Natural killer cell (primary cell): ENCODE data around the gene CGRRF1. TPM values are rescaled to one million over a fixed set of nuclear protein-coding genes. Genes with fewer than 3 reads are reported as not detected.

Experiments
- ATAC-seq, 3 donors: fragments of 150-1000 bp in 2 of 3; fragments of 200-7000 bp in 1 of 3; cut with Tn5 transposase; 1 replicate in 1 of 3; 2 replicates in 2 of 3; pipeline ENCODE4 v1.10.0; 2021; ENCODE audit warnings: mild to moderate bottlenecking in 2 of 3, moderate library complexity in 2 of 3
- DNase-seq, 2 donors: peaks; one replicate each; pipeline versions ENCODE4 v3.0.0 to v3.0.0-alpha.2; 2013 to 2021; ENCODE audit warnings: mixed read lengths in 1 of 2
- H3K27ac ChIP-seq: one replicate; pipeline ENCODE4 v1.5.1; 2013; ENCODE audit warnings: mild to moderate bottlenecking, low read length
- H3K27me3 ChIP-seq: one replicate; pipeline ENCODE4 v1.6.1; 2013; ENCODE audit warnings: low read length; ENCODE audit not compliant: control insufficient read depth, insufficient read depth
- H3K36me3 ChIP-seq: one replicate; pipeline ENCODE4 v1.6.1; 2013; ENCODE audit warnings: low read length; ENCODE audit not compliant: control insufficient read depth, insufficient read depth
- H3K4me1 ChIP-seq: one replicate; pipeline ENCODE4 v1.6.1; 2013; ENCODE audit warnings: low read length; ENCODE audit not compliant: control insufficient read depth, insufficient read depth
- H3K4me3 ChIP-seq: one replicate; pipeline ENCODE4 v1.5.1; 2013; ENCODE audit warnings: low read length
- H3K9me3 ChIP-seq: one replicate; pipeline ENCODE4 v1.6.1; 2013; ENCODE audit warnings: low read length; ENCODE audit not compliant: control insufficient read depth, insufficient read depth
- H3K27ac Mint-ChIP-seq, 2 donors: one replicate each; pipeline ENCODE4 v1.8.0; 2022; ENCODE audit warnings: mild to moderate bottlenecking in 2 of 2, mixed read lengths in 2 of 2, moderate library complexity in 1 of 2
- H3K27me3 Mint-ChIP-seq, 2 donors: one replicate each; pipeline ENCODE4 v1.8.0; 2022; ENCODE audit warnings: low read depth in 2 of 2, mixed read lengths in 2 of 2
- H3K36me3 Mint-ChIP-seq: one replicate; pipeline ENCODE4 v1.8.0; 2022; ENCODE audit warnings: mixed read lengths
- H3K4me1 Mint-ChIP-seq, 2 donors: one replicate each; pipeline ENCODE4 v1.8.0; 2022; ENCODE audit warnings: mixed read lengths in 2 of 2
- H3K4me3 Mint-ChIP-seq: one replicate; pipeline ENCODE4 v1.8.0; 2022; ENCODE audit warnings: mild to moderate bottlenecking, moderate library complexity, mixed read lengths
- H3K9me3 Mint-ChIP-seq, 2 donors: one replicate each; pipeline ENCODE4 v1.8.0; 2022; ENCODE audit warnings: mixed read lengths in 2 of 2
- CTCF ChIP-seq: fragments of 200-600 bp; IDR thresholded peaks from one replicate; pipeline ENCODE4 v1.8.0; 2022; ENCODE audit warnings: antibody characterized with exemption
- WGBS: methylation state at CpG from one replicate; pipeline ENCODE4 v1.1.7; 2013; ENCODE audit warnings: missing lambda C conversion rate; ENCODE audit not compliant: insufficient coverage; 5-methylcytosine and 5-hydroxymethylcytosine counted together
- intact Hi-C: fragments of 100-400 bp; cut with micrococcal nuclease; formaldehyde crosslinking; loops from one replicate; pipeline ENCODE4 v1.14.2; 2022
- total RNA-seq, 4 donors: library from RNA; stranded (reverse); fragments of 120-200 nt in 1 of 4; gene quantifications; one replicate each; pipeline versions ENCODE4 v1.2.3 to v1.2.4, GENCODE V29; 2013 to 2022

Gene CGRRF1
- total RNA-seq, 3 donors from 2014 or later (not counting 1 experiment from before 2014, with no cell fraction given), result 25.4 to 30.1 (median 26.7) TPM

- intact Hi-C loops, result no loop called here
- H3K4me3 Mint-ChIP-seq, result no peak overlapping the region
- no peak overlapping the region for H3K4me3 ChIP-seq
- H3K27me3 ChIP-seq, result no peaks in the 10 kb centered on the region
- H3K36me3 ChIP-seq, result no peaks in the 10 kb centered on the region
- no peaks in the 10 kb centered on the region for H3K4me1 Mint-ChIP-seq
- WGBS, result 85% methylated on average over 3 of the region's 3 CpGs
- DNase-seq (no peak), ATAC-seq (peak in 1 of 3 donors; percentile 24)
- no peak for TF ChIP-seq CTCF
- no peak overlapping the region for H3K27ac ChIP-seq
- H3K4me1 ChIP-seq, result no peaks in the 10 kb centered on the region
- H3K36me3 Mint-ChIP-seq, result no peaks in the 10 kb centered on the region
- no peak overlapping the region for H3K27ac Mint-ChIP-seq
- H3K9me3 Mint-ChIP-seq, result no peaks in the 10 kb centered on the region
- H3K9me3 ChIP-seq, result no peaks in the 10 kb centered on the region
- peaks cover 19 to 26% of the 10 kb centered on the region in 2 donors for H3K27me3 Mint-ChIP-seq
These were observed 8.2 kb upstream of the CGRRF1 start for GRCh38 chr14:54501480-54501879.

GRCh38 chr14:54502602-54503001 lies 7.1 kb upstream of the CGRRF1 start:
- Mint-ChIP-seq H3K4me1 (no peaks in the 10 kb centered on the region), H3K4me3 (no peak overlapping the region), H3K9me3 (no peaks in the 10 kb centered on the region), H3K27me3 (peaks cover 21 to 26% of the 10 kb centered on the region in 2 donors), H3K27ac (no peak overlapping the region), H3K36me3 (no peaks in the 10 kb centered on the region)
- Histone ChIP-seq H3K4me3 (no peak overlapping the region), H3K4me1 (no peaks in the 10 kb centered on the region), H3K27ac (no peak overlapping the region), H3K9me3 (no peaks in the 10 kb centered on the region), H3K36me3 (no peaks in the 10 kb centered on the region), H3K27me3 (no peaks in the 10 kb centered on the region)
- TF ChIP-seq CTCF, result no peak
- DNase-seq (no peak), ATAC-seq (no peak)
- intact Hi-C loops, result no loop called here
- 33% methylated on average over 1 of the region's 2 CpGs for WGBS

GRCh38 chr14:54503486-54503885 lies 6.2 kb upstream of the CGRRF1 start:
- Histone ChIP-seq H3K9me3 (no peaks in the 10 kb centered on the region), H3K36me3 (no peaks in the 10 kb centered on the region), H3K27me3 (no peaks in the 10 kb centered on the region), H3K4me3 (no peak overlapping the region), H3K27ac (no peak overlapping the region), H3K4me1 (no peaks in the 10 kb centered on the region)
- DNase-seq, result no peak
- no peaks in the 10 kb centered on the region for H3K9me3 Mint-ChIP-seq
- no peaks in the 10 kb centered on the region for H3K4me1 Mint-ChIP-seq
- ATAC-seq, result no peak
- H3K4me3 Mint-ChIP-seq, result no peak overlapping the region
- no peak for TF ChIP-seq CTCF
- no peaks in the 10 kb centered on the region for H3K36me3 Mint-ChIP-seq
- intact Hi-C loops, result no loop called here
- WGBS, result 88% methylated on average over 3 of the region's 3 CpGs
- H3K27ac Mint-ChIP-seq, result no peak overlapping the region
- H3K27me3 Mint-ChIP-seq, result peaks cover 15 to 18% of the 10 kb centered on the region in 2 donors

DNA sequence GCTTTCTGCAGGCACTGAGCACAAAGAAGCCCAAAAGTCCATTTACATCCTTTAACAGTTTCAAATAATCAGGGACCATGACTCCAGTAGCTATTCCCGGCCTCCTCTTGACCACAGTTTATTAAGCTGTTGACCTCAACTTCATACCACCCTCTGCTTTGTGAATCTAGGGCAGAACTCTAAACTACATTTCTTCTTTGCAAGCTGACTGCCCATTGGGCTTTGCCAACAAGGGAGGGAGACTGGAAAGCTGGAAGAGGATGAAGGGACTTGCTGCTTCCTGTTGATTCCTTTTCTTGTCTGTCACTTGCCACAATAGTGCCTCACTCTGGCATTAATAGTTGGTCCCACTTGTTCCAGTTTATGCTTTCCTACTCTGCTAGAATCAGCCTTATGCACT lies 2.7 kb downstream of the CGRRF1 start:
- Mint-ChIP-seq H3K9me3 (peaks cover 0 to 5% of the 10 kb centered on the region in 2 donors), H3K4me1 (peaks cover 51 to 55% of the 10 kb centered on the region in 2 donors), H3K27ac (peak overlapping the region in 1 of 2 donors; percentile 39), H3K36me3 (peaks cover 15% of the 10 kb centered on the region), H3K4me3 (no peak overlapping the region), H3K27me3 (no peaks in the 10 kb centered on the region)
- Histone ChIP-seq H3K4me1 (peaks cover 11% of the 10 kb centered on the region), H3K4me3 (no peak overlapping the region), H3K27ac (no peak overlapping the region), H3K36me3 (peaks cover 4% of the 10 kb centered on the region), H3K27me3 (no peaks in the 10 kb centered on the region), H3K9me3 (no peaks in the 10 kb centered on the region)
- no peak for TF ChIP-seq CTCF
- DNase-seq, result no peak
- intact Hi-C loops, result no loop called here
- WGBS, result 90% methylated on average over 1 of the region's 1 CpG
- no peak for ATAC-seq
